GM19397 (cell line): ENCODE data around the gene SPTLC2.
"Not testable (repeated sequence)": the region's sequence is repeated elsewhere in the genome, so short reads cannot be mapped to it uniquely, and the experiment has no call there.

Experiments
- ATAC-seq: cut with Tn5 transposase; IDR thresholded peaks from one replicate; pipeline ENCODE4 v1.9.1; 2021; ENCODE audit warnings: mild to moderate bottlenecking, moderate library complexity; ENCODE audit not compliant: unreplicated experiment

SPTLC2 gene

DNA sequence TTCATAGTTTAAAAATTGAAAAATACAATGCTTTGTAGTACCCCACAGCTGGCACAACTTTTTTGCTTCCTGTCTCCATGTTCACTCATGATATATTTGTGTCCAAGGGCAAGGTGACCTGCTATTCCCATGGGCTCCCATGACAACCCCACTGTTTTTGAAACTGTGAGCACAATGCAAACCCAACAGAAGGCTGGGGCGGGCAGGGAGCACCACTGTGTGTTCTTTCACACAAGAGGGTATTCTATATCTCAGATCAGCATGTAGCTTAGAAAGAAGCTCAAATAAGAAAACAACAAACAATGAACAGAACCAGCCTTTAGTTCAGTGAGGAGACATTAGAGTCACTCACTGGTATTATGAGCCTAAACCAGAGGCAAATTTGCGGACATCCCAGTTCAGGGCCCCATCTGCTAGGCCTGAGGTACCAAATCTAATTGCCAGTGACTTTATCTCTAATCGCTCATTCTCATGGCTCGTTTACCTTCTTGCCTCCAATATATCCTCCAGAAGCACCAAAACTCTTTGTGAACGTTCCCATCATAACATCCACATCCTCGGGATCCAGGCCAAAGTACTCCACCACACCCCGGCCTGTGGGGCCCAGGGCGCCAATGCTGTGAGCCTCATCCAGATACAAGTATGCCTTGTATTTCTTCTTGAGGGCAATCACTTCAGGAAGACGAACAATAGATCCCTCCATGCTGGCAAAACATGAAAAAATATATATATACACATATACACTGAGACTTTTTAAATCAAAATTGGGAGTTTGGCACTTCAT is 61.4 kb downstream of the SPTLC2 start:
- no peak for ATAC-seq

DNA sequence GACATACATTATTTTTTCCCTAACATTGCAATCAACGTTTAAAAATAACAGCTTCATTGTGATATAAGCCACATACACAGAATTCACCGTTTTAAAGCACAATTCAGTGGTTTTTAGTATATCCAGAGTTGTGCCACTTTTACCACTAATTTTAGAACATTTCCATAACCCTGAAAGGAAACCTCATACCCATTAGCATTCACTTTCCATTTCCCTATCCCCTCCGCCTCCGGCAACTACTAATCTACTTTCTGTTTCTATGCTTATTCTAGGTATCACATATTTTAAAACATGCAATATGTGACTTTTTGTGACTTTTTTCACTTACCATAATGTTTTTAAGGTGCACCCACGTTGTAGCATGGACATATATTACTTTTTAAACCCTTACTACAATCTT is 62.2 kb downstream of the SPTLC2 start:
- ATAC-seq, result no peak

DNA sequence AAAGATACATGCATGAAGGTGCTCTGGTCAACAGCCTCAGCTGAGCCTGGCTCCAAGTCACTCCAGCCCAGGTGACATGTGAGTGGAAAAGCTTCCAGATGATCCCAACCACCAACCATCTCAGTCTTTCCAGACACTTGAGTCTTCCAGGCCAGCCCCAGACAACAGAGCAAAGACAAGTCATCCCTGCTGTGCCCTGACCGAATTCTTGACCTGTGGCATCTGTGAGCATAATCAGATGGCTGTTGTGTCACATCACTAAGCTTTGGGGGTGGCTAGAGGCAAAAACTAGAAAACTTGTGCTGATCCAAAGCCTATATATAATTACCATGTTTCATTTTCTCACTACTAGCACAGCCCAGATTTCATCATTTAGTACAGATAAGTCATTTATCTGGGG is 67.0 kb downstream of the SPTLC2 start:
- no peak for ATAC-seq

- ATAC-seq, result no peak
Measured at GRCh38 chr14:77547512-77548180, 68.8 kb downstream of the SPTLC2 start.

- not testable (repeated sequence) for ATAC-seq
Measured at GRCh38 chr14:77545171-77545570, 71.3 kb downstream of the SPTLC2 start.

DNA sequence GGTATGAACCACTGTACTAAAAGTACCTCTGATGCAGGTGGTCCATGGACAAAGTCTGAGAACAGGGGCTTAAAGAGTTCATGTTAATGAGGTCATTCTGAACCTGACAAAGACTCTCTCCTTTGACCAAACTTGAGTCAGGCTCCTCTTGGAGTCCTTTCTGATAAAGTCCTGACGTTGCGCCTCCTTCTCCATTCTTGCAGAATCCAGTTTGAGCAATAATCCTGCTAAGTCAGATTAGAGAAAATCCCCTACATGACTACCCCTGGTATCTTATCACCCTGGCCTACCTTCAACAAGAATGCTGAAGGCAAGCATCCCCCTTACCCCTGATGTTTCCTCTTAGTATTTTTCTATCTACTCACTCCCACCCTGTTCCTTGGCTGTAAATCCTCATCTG is 71.9 kb downstream of the SPTLC2 start:
- no peak for ATAC-seq

DNA sequence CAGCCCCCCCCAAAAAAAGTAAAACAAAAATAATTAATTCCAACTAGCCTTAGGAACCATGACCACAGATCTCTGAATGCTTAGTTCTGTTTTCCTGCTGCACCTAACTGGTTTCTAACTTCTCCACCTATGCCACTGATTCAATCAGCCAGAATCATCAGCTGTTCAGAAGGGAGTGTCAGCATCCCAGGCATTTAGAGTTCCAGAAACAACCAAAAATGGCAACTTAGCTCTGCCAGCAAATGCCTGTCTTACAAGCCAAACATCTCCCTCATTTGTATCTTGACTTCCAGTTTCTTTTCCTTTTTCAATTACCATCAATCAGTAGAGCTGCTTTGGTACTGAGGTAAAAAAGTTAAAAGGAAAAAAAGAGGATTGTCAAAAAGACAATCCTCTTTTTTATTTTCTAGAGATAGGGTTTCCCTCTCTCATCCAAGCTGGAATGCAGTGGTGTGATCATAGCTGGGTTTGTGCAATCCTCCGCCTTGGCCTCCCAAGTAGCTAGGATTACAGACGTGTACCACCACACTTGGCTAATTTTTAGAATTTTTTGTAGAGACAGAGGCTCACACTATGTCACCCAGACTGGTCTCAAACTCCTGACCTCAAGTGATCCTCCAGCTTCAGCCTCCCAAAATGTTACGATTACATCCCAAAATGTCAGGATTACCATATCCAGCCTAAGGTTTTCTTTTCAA is 72.7 kb downstream of the SPTLC2 start:
- no peak for ATAC-seq

DNA sequence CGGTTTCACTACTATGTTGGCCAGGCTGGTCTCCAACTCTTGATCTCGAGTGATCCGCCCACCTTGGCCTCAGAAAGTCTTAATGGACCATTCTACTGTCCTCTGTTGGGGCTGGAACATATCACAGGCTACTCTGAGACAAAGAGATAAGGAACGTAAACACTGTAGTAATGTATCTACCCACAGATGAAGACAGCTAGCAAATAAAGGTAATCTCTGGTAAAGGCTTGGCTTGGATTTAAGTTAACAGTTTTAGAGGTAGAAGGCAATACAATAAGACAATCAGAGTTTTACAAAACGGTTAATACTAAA is 73.2 kb downstream of the SPTLC2 start:
- ATAC-seq, result no peak

DNA sequence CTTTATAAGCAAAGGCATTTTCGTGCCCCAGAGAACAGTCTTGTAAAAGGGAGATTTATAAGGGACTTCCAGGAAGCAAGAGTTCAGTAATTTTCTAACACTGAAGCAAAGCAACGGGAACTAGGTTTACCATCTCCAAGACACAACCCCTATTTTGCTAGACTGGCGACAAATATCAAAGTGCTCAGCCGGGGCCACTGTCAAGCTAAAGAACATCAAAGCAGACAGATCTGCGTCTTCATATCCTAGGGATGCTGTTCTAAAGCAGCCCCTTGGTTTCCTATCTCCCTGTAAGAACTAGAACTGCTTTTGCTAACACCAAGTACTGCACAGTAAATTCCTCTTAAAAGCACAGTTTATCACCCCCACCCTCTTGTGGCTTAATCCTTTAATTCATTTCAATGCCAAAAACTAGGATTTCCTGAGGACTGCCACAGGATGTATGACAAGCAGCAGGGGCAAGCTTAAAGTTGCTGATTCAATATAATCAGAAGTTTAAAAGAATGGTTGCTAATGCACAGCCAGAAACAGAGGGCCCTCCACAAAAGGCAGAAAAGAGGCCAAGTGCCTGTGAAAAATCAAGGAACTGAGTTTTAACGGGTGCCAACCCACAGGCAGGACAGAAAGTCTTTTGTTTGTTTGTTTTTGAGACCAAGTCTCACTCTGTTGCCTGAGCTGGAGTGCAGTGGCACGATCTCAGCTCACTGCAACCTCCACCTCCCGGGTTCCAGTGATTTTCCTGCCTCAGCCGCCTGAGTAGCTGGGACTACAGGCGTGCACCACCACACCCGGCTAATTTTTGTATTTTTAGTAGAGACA is 73.8 kb downstream of the SPTLC2 start:
- ATAC-seq, result no peak

DNA sequence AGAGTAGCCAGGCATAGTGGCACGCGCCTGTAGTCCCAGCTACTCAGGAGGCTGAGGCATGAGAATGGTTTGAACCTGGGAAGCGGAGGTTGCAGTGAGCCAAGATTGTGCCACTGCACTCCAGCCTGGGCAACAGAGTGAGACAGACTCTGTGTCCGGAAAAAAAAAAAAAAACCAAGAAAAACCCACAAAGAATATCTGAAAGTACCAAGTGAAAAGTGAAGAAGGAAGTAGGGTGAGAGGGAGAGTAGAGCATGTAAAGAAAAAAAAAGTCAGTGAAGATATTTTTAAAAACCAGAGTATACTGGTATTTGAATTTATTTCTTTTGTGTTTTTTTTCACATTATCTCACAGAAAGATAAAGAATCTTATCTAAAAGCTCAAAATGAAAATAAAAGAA is 74.5 kb downstream of the SPTLC2 start:
- ATAC-seq, result no peak

- ATAC-seq, result not testable (repeated sequence)
Measured at GRCh38 chr14:77536951-77537350, 79.5 kb downstream of the SPTLC2 start.

GRCh38 chr14:77531071-77531470 is 85.4 kb downstream of the SPTLC2 start:
- no peak for ATAC-seq

DNA sequence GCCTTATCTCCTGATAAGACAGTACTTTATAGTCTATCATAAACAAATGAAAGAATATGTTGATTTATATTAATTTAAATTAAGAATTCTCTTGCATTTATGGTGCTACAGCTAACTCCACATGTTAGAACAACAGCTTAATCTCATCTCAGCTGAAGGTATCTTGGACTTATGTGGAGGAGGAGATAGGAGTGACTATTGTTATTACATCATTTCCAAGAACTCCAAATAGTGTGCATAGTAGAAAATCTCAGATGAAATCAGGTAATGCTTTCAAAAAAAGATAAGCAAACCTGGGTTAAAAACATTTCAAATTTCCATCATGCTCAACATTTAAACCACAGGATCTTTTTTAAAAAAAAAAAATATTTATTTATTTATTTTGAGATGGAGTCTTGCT is 86.5 kb downstream of the SPTLC2 start:
- no peak for ATAC-seq

DNA sequence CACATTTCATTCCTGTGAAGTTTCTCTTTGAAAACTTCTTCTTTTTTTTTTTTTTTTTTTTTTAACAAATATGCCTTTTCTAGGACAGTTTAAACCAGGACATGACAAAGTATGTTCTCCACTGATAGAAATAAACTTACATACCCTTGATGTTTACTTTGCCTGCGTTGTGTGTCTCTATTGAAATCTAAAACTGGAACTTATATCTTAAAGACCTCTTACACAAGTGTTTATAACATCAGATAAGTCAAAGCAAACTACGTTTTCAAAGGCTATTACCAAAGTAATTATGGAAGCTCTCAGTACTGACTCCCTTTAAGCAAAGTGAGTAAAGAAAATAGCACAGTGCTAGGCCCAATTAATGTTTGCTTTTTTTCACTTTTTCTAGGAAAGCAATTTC is 87.2 kb downstream of the SPTLC2 start:
- no peak for ATAC-seq

GRCh38 chr14:77528701-77529100 is 87.7 kb downstream of the SPTLC2 start:
- not testable (repeated sequence) for ATAC-seq

DNA sequence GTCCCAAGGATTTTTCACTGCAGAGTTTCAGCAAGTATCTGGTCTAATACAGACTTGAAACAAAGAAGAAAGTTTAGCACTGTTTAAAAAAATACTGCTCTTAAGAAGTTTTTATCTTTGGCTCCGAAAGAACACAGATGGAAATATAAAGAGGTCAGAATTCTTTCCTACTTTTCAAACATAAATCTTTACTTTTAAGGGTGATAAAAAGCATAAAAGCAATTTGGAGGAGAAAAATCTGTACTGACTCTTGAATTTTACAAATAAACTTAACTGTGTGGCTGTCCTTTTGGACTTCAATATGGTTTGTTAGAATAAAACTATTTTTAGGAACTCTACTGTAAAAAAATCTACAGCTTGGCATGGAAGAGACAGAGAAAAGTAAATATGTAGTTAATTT is 90.2 kb downstream of the SPTLC2 start:
- ATAC-seq, result no peak

DNA sequence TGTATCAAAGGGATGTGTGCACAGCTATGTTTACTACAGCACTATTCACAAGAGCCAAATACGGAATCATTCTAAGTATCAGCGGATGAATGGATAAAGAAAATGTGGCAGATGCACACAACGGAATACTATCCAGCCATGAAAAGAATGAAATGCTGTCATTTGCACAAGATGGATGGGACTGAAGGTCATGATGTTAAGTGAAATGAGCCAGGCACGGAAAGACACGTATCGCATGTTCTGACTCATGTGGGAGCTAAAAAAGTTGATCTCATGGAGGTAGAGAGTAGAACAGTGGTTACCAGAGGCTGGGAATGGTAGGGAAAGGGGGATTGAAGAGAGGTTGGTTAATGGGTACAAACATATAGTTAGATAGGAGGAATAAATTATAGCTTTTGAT is 91.9 kb downstream of the SPTLC2 start:
- ATAC-seq, result no peak

GRCh38 chr14:77523109-77523508 is 93.3 kb downstream of the SPTLC2 start:
- ATAC-seq, result no peak

- ATAC-seq, result no peak
Measured at GRCh38 chr14:77520555-77520954, 95.9 kb downstream of the SPTLC2 start.

GRCh38 chr14:77516126-77516525 is 100.3 kb downstream of the SPTLC2 start:
- ATAC-seq, result no peak

DNA sequence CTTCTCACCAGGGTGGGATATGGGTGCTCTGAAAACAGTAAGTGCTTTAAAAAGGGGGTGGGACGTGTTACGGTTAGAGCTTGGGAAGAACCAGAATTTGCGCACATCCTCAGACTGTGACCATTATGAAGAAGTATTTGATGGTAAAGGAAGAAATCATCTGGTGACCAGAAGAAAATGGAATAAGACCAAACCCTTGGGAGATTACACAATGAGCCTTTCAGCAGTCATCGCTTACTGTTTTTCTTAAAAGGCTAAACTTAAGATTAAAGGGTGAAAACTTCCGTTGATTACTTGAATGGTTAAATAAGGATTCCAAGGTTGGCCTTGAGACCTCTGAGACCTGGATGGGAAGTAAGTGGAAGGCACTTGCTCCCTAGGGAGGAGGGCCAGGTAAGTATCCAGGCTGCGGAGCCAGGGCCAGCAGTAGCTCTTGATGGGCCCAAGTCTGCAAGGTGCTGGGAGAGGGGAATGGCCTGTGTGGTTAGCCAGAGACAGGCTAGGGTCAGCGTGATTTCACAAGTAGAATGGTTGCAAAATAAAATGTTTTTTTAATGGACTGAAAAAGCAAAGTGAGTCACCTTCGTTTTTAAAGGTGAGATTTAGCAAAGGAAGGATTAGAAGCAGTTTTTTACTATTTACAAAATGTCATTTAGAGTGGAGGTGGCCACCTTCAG is 104.8 kb downstream of the SPTLC2 start:
- no peak for ATAC-seq
